BJ (cell line): ENCODE measurements around the gene NBEAL2. TPM values are rescaled to one million over a fixed set of nuclear protein-coding genes. Genes with fewer than 3 reads are reported as not detected.

Experiments
- CTCF ChIA-PET: fragments of 350-600 bp; formaldehyde crosslinking; extraction: SDS; loops from one replicate; lab custom pipeline; 2021; ENCODE audit warnings: antibody characterized with exemption, inconsistent platforms; lab: Yijun Ruan, JAX
- POLR2A ChIA-PET: fragments of 300-600 bp; sonication (Branson Sonifier 250); formaldehyde crosslinking; extraction: SDS; loops from one replicate; lab custom pipeline; 2021; ENCODE audit warnings: antibody characterized with exemption; lab: Charles Lee
- DNase-seq: peaks from one replicate; pipeline ENCODE4 v3.0.0-alpha.2; 2011; ENCODE audit warnings: low read depth
- H3K27me3 ChIP-seq: 2 replicates; pipeline ENCODE4 v1.6.0; 2011; ENCODE audit warnings: low read length; ENCODE audit not compliant: control insufficient read depth, insufficient read depth
- H3K36me3 ChIP-seq: 2 replicates; pipeline ENCODE4 v1.5.1; 2011; ENCODE audit warnings: low read length; ENCODE audit not compliant: control insufficient read depth, insufficient read depth
- H3K4me3 ChIP-seq: 2 replicates; pipeline ENCODE4 v1.5.1; 2011; ENCODE audit warnings: low read depth, mild to moderate bottlenecking, control low read depth, low read length
- CTCF ChIP-seq: IDR thresholded peaks from 2 replicates; pipeline ENCODE4 v1.5.1; 2011; ENCODE audit warnings: low read depth, mild to moderate bottlenecking, control low read depth, inconsistent platforms, low read length, moderate library complexity; ENCODE audit not compliant: insufficient read depth
- polyA plus RNA-seq: library from polyadenylated mRNA; depleted of rRNA; stranded (reverse); fragments of >200 nt; gene quantifications from 2 replicates; pipeline ENCODE4 v1.2.3, GENCODE V29; 2011

The NBEAL2 gene
- polyA plus RNA-seq, 1 experiment = 5.1 TPM

GRCh38 chr3:46974421-46975171, 4.9 kb upstream of the NBEAL2 start:
- H3K4me3 ChIP-seq = no peak overlapping the region
- POLR2A ChIA-PET = no interaction called here
- no peaks in the 10 kb centered on the region for H3K27me3 ChIP-seq
- no peak for DNase-seq
- TF ChIP-seq CTCF = no peak
- 0 out of 2 replicates have a peak, but pooled peaks cover 1% of the 10 kb centered on the region for H3K36me3 ChIP-seq
- CTCF ChIA-PET = interaction anchor here (1.2 to 3.1 kb wide), 2 partner anchors 9 to 39 kb away, joined by 3 to 8 read pairs; no protein-coding TSS in a partner anchor

- no peak for TF ChIP-seq CTCF
- Histone ChIP-seq H3K4me3 (peak within 1 kb of the TSS; percentile 75), H3K27me3 (no peaks in the 10 kb centered on the region), H3K36me3 (no peaks in the 10 kb centered on the region)
- DNase-seq = peak; percentile 98
- ChIA-PET POLR2A (interaction anchor here (0.5 to 0.6 kb wide), 9 partner anchors 9 to 1497 kb away, joined by 3 to 5 read pairs (median 3); no protein-coding TSS in a partner anchor), CTCF (interaction anchor here (0.9 to 3.1 kb wide), 4 partner anchors 9 to 53 kb away, joined by 3 to 8 read pairs (median 4); no protein-coding TSS in a partner anchor)
Observed at GRCh38 chr3:46976326-46977190, 2.9 kb upstream of the NBEAL2 start, which contains the start of gene CCDC12. CCDC12 (minus strand) TSS chr3:46976745; CDS start chr3:46976732, 13 bp downstream.

- no peaks in the 10 kb centered on the region for H3K27me3 ChIP-seq
- no peaks in the 10 kb centered on the region for H3K36me3 ChIP-seq
- CTCF ChIA-PET = interaction anchor here (1.1 to 1.9 kb wide), 2 partner anchors 42 to 54 kb away, joined by 3 to 6 read pairs; no protein-coding TSS in a partner anchor
- DNase-seq = no peak
- TF ChIP-seq CTCF = no peak
- POLR2A ChIA-PET = no interaction called here
- no peak overlapping the region for H3K4me3 ChIP-seq
Observed at GRCh38 chr3:46977811-46978195, 1.7 kb upstream of the NBEAL2 start.

GRCh38 chr3:46978381-46978780, 1.1 kb upstream of the NBEAL2 start:
- H3K4me3 ChIP-seq = no peak overlapping the region
- no peaks in the 10 kb centered on the region for H3K27me3 ChIP-seq
- ChIA-PET POLR2A (no interaction called here), CTCF (interaction anchor here (1.1 to 1.9 kb wide), 3 partner anchors 21 to 55 kb away, joined by 3 to 6 read pairs (median 4); no protein-coding TSS in a partner anchor)
- DNase-seq = no peak
- no peaks in the 10 kb centered on the region for H3K36me3 ChIP-seq
- TF ChIP-seq CTCF = no peak
